Psoas muscle (tissue), 8 donors: Measurements from ENCODE around the gene FXYD3. TPM values are rescaled to one million over a fixed set of nuclear protein-coding genes. Genes with fewer than 3 reads are reported as not detected.
A peak's percentile ranks its signal among the peaks of the same experiment; 100 is the strongest.
"Not testable (repeated sequence)": the region's sequence is repeated elsewhere in the genome, so short reads cannot be mapped to it uniquely, and the experiment has no call there.

Experiments used
- ATAC-seq, 4 donors: fragments of 200-7000 bp; cut with Tn5 transposase; one replicate each; pipeline ENCODE4 v1.9.1; 2020; ENCODE audit warnings: moderate library complexity in 3 of 4, mild to moderate bottlenecking in 2 of 4
- DNase-seq, 2 donors: peaks; one replicate each; pipeline ENCODE4 v3.0.0-alpha.2; 2020
- H3K27ac ChIP-seq: fragments of 200-600 bp; one replicate; pipeline ENCODE4 v1.8.0; 2022
- H3K27me3 ChIP-seq, 3 donors: fragments of 200-600 bp in 1 of 3; one replicate each; pipeline versions ENCODE4 v1.6.1 to v1.8.0; 2013 to 2022; ENCODE audit warnings: low read length in 2 of 3, mild to moderate bottlenecking in 2 of 3, moderate library complexity in 1 of 3; ENCODE audit not compliant: insufficient read depth in 3 of 3
- H3K36me3 ChIP-seq, 2 donors: fragments of 200-600 bp in 1 of 2; one replicate each; pipeline versions ENCODE4 v1.6.1 to v1.8.0; 2013 to 2022; ENCODE audit warnings: low read depth in 1 of 2, mild to moderate bottlenecking in 1 of 2, moderate library complexity in 1 of 2; ENCODE audit not compliant: insufficient read depth in 1 of 2
- H3K4me1 ChIP-seq: fragments of 200-600 bp; one replicate; pipeline ENCODE4 v1.8.0; 2022
- H3K4me3 ChIP-seq: fragments of 200-600 bp; one replicate; pipeline ENCODE4 v1.8.0; 2022; ENCODE audit warnings: mild to moderate bottlenecking
- H3K9me3 ChIP-seq: fragments of 200-600 bp; one replicate; pipeline ENCODE4 v1.8.0; 2022
- CTCF ChIP-seq: fragments of 200-600 bp; IDR thresholded peaks from one replicate; pipeline ENCODE4 v1.8.0; 2022; ENCODE audit warnings: antibody characterized with exemption
- WGBS, 3 donors: extraction: QIAGEN DNeasy Blood & Tissue Kit; methylation state at CpG; one replicate each; pipeline versions ENCODE4 v1.1.6 to v1.1.7; 2013; 5-methylcytosine and 5-hydroxymethylcytosine counted together
- intact Hi-C, 2 donors: fragments of 100-400 bp; cut with DNase I; formaldehyde crosslinking; loops; one replicate each; pipeline versions ENCODE4 v1.11.0 to v1.14.2; 2022
- polyA plus RNA-seq, 3 donors: library from polyadenylated mRNA; stranded (reverse); fragments of 200-250 nt; gene quantifications; one replicate each; pipeline ENCODE4 v1.2.3, GENCODE V29; 2013
- total RNA-seq, 4 donors: library from RNA; stranded (reverse); fragmentation: NEBNext Ultra II Directional in 2 of 4; extraction: Animal tissue kit (Norgen Biotek cat#: 25700) in 2 of 4; gene quantifications; one replicate each; pipeline versions ENCODE4 v1.2.1 to v1.2.4, GENCODE V29; 2021 to 2023
- donor health status: healthy with polysubstance abuse.
- donor health status: DM: no; HTN: no; CAD: no; lungs with moderate emphysema.
- donor health status: Bipolar disorder and iron deficiency.
- donor health status: healthy.
- donor health status: DM: yes; HTN: yes; CAD: no.
- donor health status: DM: no; HTN: no; CAD: no.
- donor health status: DM: no; HTN: no; CAD: no.
- donor health status: DM: yes; HTN: yes; CAD: no.

The FXYD3 gene
- total and polyA plus RNA-seq, 7 donors = 0.10 to 0.38 (median 0.13) TPM; not detected in 4

GRCh38 chr19:35149463-35149862 is 33.8 kb downstream of the FXYD3 start:
- no peaks in the 10 kb centered on the region for H3K4me1 ChIP-seq
- TF ChIP-seq CTCF = no peak
- DNase-seq (no peak), ATAC-seq (no peak)
- H3K27ac ChIP-seq = no peak overlapping the region
- H3K27me3 ChIP-seq = peaks cover 0 to 20% (median 10%) of the 10 kb centered on the region in 3 donors
- H3K4me3 ChIP-seq = no peak overlapping the region
- no peaks in the 10 kb centered on the region for H3K9me3 ChIP-seq
- no peaks in the 10 kb centered on the region for H3K36me3 ChIP-seq
- intact Hi-C loops = loop anchor here in 1 of 2 donors (10.0 kb wide), 1 partner anchor 115 kb away; the partner anchor contains the start of gene USF2
- WGBS, 3 donors = 77 to 84% (median 84%) methylated on average over 3 of the region's 3 CpGs

DNA sequence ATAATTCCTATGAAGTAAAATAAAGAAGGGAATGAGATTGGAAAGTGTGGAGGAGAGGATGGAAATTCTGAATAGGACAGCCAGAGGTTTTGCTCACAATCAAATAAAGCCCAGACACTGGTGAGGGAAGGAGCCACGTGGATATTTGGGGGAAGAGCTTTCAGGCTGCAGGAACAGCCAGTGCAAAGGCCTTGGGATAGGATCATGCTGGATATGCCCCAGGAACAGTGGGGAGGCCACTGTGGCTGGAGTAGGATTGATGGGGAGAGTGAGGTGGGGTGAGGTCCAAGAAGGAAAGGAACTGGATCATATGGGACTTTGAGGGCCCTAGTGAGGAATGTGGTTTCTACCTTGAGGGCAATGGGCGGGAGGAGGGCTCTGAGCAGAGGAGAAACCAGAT is 34.8 kb downstream of the FXYD3 start:
- 71 to 80% (median 74%) methylated on average over 2 of the region's 2 CpGs for WGBS, 3 donors
- intact Hi-C loops = no loop called here

DNA sequence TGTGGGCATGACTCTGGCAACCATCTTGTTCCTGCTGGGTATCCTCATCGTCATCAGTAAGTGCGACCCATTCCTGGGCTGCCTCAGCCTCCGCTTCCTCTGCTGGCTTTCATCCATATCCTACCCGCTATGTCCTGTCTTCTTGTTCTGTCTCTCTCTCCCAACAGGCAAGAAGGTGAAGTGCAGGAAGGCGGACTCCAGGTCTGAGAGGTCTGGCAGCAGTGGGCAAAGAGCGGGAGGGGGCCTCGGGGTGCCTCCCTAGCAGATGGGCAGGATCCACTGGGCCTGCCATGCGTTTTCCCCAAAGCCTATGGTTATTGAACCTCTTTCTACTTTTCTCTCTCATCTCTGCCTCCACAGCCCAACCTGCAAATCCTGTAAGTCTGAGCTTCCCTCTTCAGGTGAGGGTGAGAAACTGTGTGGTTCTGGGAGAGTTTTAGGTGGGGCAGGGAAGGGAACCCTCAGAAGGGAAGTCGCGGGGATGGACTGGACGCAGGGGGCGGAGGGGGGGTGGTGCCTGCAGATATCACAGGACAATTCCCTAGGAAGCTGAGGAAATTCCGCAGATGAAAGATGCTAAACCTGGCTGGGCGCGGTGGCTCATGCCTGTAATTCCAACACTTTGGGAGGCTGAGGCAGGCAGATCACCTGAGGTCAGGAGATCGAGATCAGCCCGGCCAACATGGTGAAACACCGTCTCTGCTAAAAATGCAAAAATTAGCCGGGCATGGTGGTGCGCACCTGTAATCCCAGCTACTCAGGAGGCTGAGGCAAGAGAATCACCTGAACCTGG is 35.8 kb downstream of the FXYD3 start:
- no peak for ATAC-seq
- H3K9me3 ChIP-seq = no peaks in the 10 kb centered on the region
- intact Hi-C loops = no loop called here
- H3K4me3 ChIP-seq = no peak overlapping the region
- H3K27me3 ChIP-seq = peaks cover 0 to 37% (median 20%) of the 10 kb centered on the region in 3 donors
- no peaks in the 10 kb centered on the region for H3K36me3 ChIP-seq
- WGBS, 3 donors = 85 to 87% (median 87%) methylated on average over 20 of the region's 20 CpGs
- DNase-seq = no peak
- H3K27ac ChIP-seq = no peak overlapping the region
- no peaks in the 10 kb centered on the region for H3K4me1 ChIP-seq
- TF ChIP-seq CTCF = no peak

More for the DNA sequence above, 34.8 kb downstream of the FXYD3 start:
- Histone ChIP-seq H3K4me1 (no peaks in the 10 kb centered on the region), H3K27ac (no peak overlapping the region), H3K4me3 (no peak overlapping the region), H3K27me3 (peaks cover 0 to 29% (median 18%) of the 10 kb centered on the region in 3 donors), H3K9me3 (no peaks in the 10 kb centered on the region), H3K36me3 (no peaks in the 10 kb centered on the region)
- ATAC-seq (no peak), DNase-seq (no peak)
- no peak for TF ChIP-seq CTCF

DNA sequence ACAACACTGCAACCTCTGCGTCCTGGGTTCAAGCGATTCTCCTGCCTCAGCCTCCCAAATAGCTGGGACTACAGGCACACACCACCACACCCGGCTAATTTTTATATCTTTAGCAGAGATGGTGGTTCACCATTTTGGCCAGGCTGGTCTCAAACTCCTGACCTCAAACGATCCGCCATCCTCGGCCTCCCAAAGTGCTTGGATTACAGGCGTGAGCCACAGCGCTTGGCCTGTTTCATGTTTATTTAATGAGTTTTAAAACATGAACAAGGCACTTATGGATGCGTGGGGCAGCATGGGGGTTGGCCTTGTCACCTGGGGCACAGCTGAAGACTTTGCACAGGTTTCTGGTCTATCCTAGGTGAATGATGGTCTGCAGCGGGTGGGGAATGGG is 37.5 kb downstream of the FXYD3 start:
- ATAC-seq, intact Hi-C loops, H3K9me3 ChIP-seq, DNase-seq, H3K4me3 ChIP-seq, H3K36me3 ChIP-seq, H3K27ac ChIP-seq, H3K4me1 ChIP-seq: not testable (repeated sequence)
- WGBS, 3 donors = 60 to 65% (median 61%) methylated on average over 10 of the region's 10 CpGs
- H3K27me3 ChIP-seq = peaks cover 0 to 41% (median 20%) of the 10 kb centered on the region in 3 donors

GRCh38 chr19:35153701-35154524 is 38.3 kb downstream of the FXYD3 start:
- peaks cover 0 to 8% of the 10 kb centered on the region in 2 donors for H3K36me3 ChIP-seq
- TF ChIP-seq CTCF = peak; percentile 31
- no peak overlapping the region for H3K27ac ChIP-seq
- peaks cover 0 to 41% (median 20%) of the 10 kb centered on the region in 3 donors for H3K27me3 ChIP-seq
- H3K9me3 ChIP-seq = no peaks in the 10 kb centered on the region
- ATAC-seq (peak in 3 of 4 donors; percentile 36 to 43 (median 38)), DNase-seq (peak; percentile 44 to 65)
- intact Hi-C loops = no loop called here
- H3K4me1 ChIP-seq = no peaks in the 10 kb centered on the region
- peak overlapping the region; percentile 63 for H3K4me3 ChIP-seq
- 1 to 2% (median 1%) methylated on average over 33 to 36 of the region's 36 CpGs for WGBS, 3 donors
